AG04449 (cell line): ENCODE measurements around the gene CASTOR1.

ENCODE experiments used
- CTCF ChIA-PET: fragments of 350-600 bp; formaldehyde crosslinking; extraction: SDS; loops from one replicate; lab custom pipeline; 2021; ENCODE audit warnings: antibody characterized with exemption; lab: Yijun Ruan, JAX
- POLR2A ChIA-PET: fragments of 400-600, 350-600 bp; formaldehyde crosslinking; extraction: SDS; loops from one replicate; lab custom pipeline; 2020; ENCODE audit warnings: antibody characterized with exemption, inconsistent platforms; lab: Yijun Ruan, JAX
- DNase-seq: peaks from one replicate; pipeline ENCODE4 v3.0.0-alpha.2; 2010; ENCODE audit warnings: low read depth, low spot score
- H3K4me3 ChIP-seq: 2 replicates; pipeline ENCODE4 v1.5.1; 2011; ENCODE audit warnings: low read depth, mild to moderate bottlenecking, control low read depth, low read length
- TF ChIP-seq, protein P1 (sequence below): IDR thresholded peaks from one replicate; pipeline ENCODE4 v1.5.1; 2011; ENCODE audit warnings: mild to moderate bottlenecking, moderate library complexity, low read length, control low read depth, inconsistent platforms; ENCODE audit not compliant: insufficient read depth; ENCODE audit errors: missing control alignments

The CASTOR1 gene

DNA sequence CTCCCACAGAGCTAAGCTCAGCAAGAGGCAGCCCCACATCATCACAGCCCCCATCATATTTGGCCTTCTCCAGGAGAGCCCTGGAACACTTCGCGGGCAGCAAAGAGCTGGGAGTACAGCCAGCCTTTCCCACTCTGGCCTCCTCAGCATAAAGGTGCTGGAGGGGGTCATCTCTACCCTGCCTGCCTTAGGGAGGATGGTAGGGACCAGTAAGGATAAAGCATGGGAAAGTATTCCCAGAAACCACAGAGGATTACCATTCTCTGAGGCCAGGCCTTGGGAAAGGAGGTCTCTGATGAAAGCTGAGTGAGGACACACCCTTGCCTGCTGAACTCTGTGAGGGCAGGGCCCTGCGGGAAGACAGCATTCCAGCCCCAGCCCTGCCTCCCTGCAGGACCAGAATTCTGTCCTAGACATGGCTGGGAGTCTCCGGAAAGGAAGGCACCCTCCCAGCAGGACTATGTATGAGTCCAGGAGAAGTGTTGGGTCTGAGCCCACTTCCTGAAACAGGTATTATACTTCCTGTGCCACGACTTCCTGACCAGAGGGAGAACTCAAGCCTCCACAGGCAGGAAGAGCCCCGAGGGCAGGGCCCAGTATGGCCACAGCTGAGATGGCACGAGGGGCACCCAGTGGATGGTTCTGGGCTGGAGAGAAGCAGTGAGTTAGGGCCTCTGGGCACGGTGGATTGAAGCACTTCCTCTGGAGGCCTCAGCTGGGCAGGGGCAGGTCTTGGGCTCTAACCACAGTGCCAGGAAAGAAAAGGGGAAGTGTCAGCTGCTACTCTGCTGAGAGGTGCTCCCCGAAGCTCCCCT is 12.9 kb upstream of the CASTOR1 start:
- TF ChIP-seq, protein P1, sequence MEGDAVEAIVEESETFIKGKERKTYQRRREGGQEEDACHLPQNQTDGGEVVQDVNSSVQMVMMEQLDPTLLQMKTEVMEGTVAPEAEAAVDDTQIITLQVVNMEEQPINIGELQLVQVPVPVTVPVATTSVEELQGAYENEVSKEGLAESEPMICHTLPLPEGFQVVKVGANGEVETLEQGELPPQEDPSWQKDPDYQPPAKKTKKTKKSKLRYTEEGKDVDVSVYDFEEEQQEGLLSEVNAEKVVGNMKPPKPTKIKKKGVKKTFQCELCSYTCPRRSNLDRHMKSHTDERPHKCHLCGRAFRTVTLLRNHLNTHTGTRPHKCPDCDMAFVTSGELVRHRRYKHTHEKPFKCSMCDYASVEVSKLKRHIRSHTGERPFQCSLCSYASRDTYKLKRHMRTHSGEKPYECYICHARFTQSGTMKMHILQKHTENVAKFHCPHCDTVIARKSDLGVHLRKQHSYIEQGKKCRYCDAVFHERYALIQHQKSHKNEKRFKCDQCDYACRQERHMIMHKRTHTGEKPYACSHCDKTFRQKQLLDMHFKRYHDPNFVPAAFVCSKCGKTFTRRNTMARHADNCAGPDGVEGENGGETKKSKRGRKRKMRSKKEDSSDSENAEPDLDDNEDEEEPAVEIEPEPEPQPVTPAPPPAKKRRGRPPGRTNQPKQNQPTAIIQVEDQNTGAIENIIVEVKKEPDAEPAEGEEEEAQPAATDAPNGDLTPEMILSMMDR, result no peak
- no peak for DNase-seq
- H3K4me3 ChIP-seq, result no peak overlapping the region
- POLR2A ChIA-PET, result interaction anchor here (0.5 to 1.3 kb wide), 5 partner anchors 8 to 139 kb away, joined by 3 to 4 read pairs (median 3); partner anchors contain the start of gene TBC1D10A
- CTCF ChIA-PET, result interaction anchor here (1.0 to 9.9 kb wide), 3 partner anchors 9 to 16 kb away, joined by 3 to 79 read pairs (median 4); partner anchors contain the start of gene CASTOR1

DNA sequence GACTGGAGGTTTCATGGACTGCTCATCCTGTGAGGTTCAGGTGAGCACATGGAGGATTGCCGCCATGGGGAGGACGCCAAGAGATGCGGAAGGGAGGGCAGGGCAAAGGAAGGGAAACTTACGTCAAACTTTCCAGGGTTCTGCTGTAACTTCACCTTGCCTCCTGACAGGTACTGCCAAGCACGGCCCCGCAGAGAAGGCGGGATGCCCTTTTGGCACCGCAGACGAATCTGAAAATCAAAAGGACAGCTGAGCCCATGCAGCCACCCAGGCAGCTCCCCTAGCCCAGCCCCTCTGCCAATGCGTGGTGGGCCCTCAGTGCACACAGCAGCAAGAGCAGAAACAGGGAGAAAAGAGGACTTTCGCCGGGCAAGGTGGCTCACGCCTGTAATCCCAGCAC is 10.0 kb upstream of the CASTOR1 start:
- DNase-seq, result no peak
- H3K4me3 ChIP-seq, result no peak overlapping the region
- POLR2A ChIA-PET, result no interaction called here
- CTCF ChIA-PET, result interaction anchor here (9.9 kb wide), 1 partner anchor 10 kb away, joined by 79 read pairs; the partner anchor contains the start of gene CASTOR1
- TF ChIP-seq, protein P1, result no peak

DNA sequence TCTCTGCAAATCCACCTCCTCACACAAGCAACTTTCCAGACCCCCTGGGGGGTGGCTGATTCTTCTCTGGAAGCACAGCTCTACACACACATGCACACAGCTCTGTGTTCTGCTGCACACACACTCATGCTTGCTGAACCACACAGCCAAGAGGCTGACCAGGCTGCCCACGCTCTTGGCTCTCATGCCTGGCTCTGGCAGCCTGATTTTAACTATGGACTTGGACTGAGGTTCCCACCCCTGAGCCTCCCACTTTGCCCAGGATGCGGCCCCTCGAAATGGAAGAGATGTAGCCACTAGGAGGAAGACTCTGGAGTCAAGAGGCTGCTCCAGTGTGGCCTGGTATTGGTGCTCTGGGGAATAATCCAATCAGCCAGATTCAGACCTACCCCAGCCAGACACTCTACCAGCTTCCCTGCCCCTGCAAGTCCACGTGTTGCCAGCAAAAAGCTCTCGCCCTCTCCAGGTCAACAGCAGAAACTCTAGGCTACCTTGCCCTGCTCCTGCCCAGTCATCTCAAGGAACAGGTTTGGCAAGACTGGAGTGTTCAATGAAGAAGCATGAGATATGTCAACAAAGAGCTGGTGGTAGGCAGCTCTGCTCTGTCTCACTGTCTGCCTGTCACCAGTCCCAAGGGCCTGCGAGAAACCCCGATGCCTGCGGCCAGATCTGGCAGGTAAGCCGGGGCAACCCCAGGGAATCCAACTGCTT is 8.8 kb upstream of the CASTOR1 start:
- ChIA-PET POLR2A (no interaction called here), CTCF (interaction anchor here (0.9 to 9.9 kb wide), 2 partner anchors 9 to 12 kb away, joined by 3 to 79 read pairs; partner anchors contain the start of gene CASTOR1)
- TF ChIP-seq, protein P1, result no peak
- DNase-seq, result no peak
- H3K4me3 ChIP-seq, result no peak overlapping the region

GRCh38 chr22:30297276-30297990 is 8.1 kb upstream of the CASTOR1 start:
- no peak for DNase-seq
- ChIA-PET CTCF (interaction anchor here (0.9 to 9.9 kb wide), 2 partner anchors 8 to 13 kb away, joined by 3 to 79 read pairs; partner anchors contain the start of gene CASTOR1), POLR2A (no interaction called here)
- TF ChIP-seq, protein P1, result no peak
- H3K4me3 ChIP-seq, result no peak overlapping the region

- DNase-seq, result no peak
- H3K4me3 ChIP-seq, result no peak overlapping the region
- TF ChIP-seq, protein P1, result no peak
- ChIA-PET POLR2A (no interaction called here), CTCF (interaction anchor here (9.9 kb wide), 1 partner anchor 7 kb away, joined by 79 read pairs; the partner anchor contains the start of gene CASTOR1)
Observed at GRCh38 chr22:30296833-30297232, 7.5 kb upstream of the CASTOR1 start.
